Measurements from ENCODE around the gene HUWE1. TPM values are rescaled to one million over a fixed set of nuclear protein-coding genes. Genes with fewer than 3 reads are reported as not detected.

HUWE1 gene
- total and polyA plus RNA-seq, 3 donors from 2014 or later, result 131 to 260 (median 246) TPM

DNA sequence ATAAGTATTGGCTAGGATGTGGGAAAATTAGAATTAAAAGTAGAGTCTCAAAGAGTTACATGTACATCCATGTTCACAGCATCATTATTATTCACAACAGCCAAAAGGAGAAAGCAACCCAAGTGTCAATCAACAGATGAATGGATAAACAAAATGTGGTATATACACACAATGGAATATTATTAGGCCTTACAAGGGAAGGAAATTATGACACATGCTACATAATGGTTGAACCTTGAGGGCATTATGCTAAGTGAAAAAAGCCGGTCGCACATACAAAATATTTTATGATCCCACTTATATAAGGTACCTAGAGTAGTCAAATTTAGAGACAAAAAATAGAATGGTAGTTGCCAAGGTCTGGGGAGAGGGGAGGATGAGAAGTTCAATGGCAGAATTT, 80.1 kb downstream of the HUWE1 start:
- no peak for TF ChIP-seq POLR2A (IDR thresholded peaks at IDR 0.05)
- TF ChIP-seq, protein P1, sequence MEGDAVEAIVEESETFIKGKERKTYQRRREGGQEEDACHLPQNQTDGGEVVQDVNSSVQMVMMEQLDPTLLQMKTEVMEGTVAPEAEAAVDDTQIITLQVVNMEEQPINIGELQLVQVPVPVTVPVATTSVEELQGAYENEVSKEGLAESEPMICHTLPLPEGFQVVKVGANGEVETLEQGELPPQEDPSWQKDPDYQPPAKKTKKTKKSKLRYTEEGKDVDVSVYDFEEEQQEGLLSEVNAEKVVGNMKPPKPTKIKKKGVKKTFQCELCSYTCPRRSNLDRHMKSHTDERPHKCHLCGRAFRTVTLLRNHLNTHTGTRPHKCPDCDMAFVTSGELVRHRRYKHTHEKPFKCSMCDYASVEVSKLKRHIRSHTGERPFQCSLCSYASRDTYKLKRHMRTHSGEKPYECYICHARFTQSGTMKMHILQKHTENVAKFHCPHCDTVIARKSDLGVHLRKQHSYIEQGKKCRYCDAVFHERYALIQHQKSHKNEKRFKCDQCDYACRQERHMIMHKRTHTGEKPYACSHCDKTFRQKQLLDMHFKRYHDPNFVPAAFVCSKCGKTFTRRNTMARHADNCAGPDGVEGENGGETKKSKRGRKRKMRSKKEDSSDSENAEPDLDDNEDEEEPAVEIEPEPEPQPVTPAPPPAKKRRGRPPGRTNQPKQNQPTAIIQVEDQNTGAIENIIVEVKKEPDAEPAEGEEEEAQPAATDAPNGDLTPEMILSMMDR (IDR thresholded peaks at IDR 0.05), result no peak
- H3K4me1 ChIP-seq, result no peaks in the 10 kb centered on the region
- no peaks in the 10 kb centered on the region for H3K36me3 ChIP-seq (ENCODE audit: low read depth, missing control alignments)
- WGBS, 2 donors, result 79 to 90% methylated on average over 2 of the region's 2 CpGs
- H3K27ac ChIP-seq, result no peak overlapping the region
- H3K27me3 ChIP-seq, result no peaks in the 10 kb centered on the region
- DNase-seq, result no peak
- H3K9me3 ChIP-seq, result no peaks in the 10 kb centered on the region
- intact Hi-C loops (cut with DNase I; ENCODE audit: low total_unique reads), result no loop called here
- no peak overlapping the region for H3K4me3 ChIP-seq

DNA sequence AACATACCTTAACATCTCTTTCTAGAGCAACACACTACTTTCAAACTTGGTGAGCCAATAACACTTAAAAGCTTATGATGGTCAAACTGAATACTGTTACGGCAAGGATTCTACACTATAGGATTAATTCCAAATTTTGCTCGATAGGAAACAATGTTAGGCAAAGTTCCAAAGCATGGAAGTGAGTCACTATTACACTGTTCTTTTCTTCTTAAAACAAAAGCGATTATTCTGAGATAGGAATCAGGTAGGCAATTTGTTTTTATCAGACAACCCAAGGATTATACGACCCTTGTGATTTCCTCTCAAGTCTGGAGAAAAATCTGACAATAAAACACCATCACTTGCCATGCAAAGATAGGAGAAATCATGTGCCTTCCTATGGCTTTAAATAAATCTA, 81.5 kb downstream of the HUWE1 start:
- Histone ChIP-seq H3K4me1 (no peaks in the 10 kb centered on the region), H3K27me3 (no peaks in the 10 kb centered on the region), H3K4me3 (no peak overlapping the region), H3K27ac (no peak overlapping the region), H3K9me3 (no peaks in the 10 kb centered on the region), H3K36me3 (ENCODE audit: low read depth, missing control alignments) (no peaks in the 10 kb centered on the region)
- TF ChIP-seq, protein P1 (IDR thresholded peaks at IDR 0.05), result no peak
- no peak for TF ChIP-seq POLR2A (IDR thresholded peaks at IDR 0.05)
- intact Hi-C loops (cut with DNase I; ENCODE audit: low total_unique reads), result no loop called here
- DNase-seq, result no peak
- WGBS, 2 donors, result 47 to 64% methylated on average over 4 of the region's 4 CpGs

DNA sequence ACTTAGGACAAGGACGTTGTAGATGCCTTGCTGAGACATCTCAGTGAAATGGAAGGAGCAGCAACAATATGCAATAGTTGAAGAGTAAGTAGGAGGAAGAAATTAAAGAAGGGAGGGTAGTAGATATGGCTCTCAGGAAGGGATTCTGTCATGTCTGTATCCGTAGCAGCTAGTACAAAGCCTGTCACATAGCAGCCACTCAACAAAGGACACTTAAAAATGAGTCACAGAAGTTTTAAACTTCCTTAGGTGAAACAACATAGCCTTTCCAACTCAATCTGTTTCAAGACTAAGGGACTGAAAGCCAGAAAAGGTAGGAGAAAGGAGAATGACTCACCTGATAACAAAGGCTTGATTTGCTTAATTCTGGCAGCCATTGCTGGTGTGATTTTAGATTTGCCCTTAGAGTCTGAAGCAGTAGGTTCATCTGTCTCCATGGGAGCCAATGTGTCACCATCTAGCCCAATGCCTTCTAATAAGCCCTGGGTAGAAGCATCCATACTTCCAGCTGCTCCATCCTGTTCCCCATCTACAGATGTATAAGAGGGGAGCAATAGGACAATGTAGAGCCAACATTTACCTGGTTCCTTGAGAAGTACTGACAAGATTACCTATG, 86.6 kb downstream of the HUWE1 start:
- no peaks in the 10 kb centered on the region for H3K27me3 ChIP-seq
- no peaks in the 10 kb centered on the region for H3K4me1 ChIP-seq
- no peak overlapping the region for H3K27ac ChIP-seq
- TF ChIP-seq POLR2A (IDR thresholded peaks at IDR 0.05), result no peak
- TF ChIP-seq, protein P1 (IDR thresholded peaks at IDR 0.05), result no peak
- intact Hi-C loops (cut with DNase I; ENCODE audit: low total_unique reads), result no loop called here
- 71 to 77% methylated on average over 1 to 2 of the region's 2 CpGs for WGBS, 2 donors
- no peaks in the 10 kb centered on the region for H3K9me3 ChIP-seq
- H3K36me3 ChIP-seq (ENCODE audit: low read depth, missing control alignments), result no peaks in the 10 kb centered on the region
- H3K4me3 ChIP-seq, result no peak overlapping the region
- DNase-seq, result no peak

DNA sequence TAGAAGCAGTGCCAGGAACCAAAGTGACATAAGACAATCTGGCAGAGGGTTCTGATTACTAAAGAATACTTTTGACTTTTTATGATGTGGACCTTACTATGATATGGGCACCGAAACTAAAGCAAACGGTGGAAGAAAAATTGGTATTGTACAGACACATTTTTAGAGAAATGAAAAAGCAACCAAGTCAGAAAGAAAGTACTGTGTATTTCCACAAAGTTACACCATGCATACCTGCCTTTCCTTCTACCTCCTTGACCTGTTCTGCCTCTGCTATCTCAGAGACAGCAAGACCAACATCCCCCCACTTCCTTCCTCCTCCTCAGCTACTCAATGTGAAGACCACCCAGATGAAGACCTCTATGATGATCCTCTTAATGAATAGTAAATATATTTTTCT, 88.3 kb downstream of the HUWE1 start:
- H3K9me3 ChIP-seq, result no peaks in the 10 kb centered on the region
- DNase-seq, result no peak
- H3K4me1 ChIP-seq, result no peaks in the 10 kb centered on the region
- WGBS, 2 donors, result 62 to 86% methylated on average over 2 of the region's 2 CpGs
- no peaks in the 10 kb centered on the region for H3K27me3 ChIP-seq
- intact Hi-C loops (cut with DNase I; ENCODE audit: low total_unique reads), result no loop called here
- no peaks in the 10 kb centered on the region for H3K36me3 ChIP-seq (ENCODE audit: low read depth, missing control alignments)
- TF ChIP-seq, protein P1 (IDR thresholded peaks at IDR 0.05), result no peak
- no peak for TF ChIP-seq POLR2A (IDR thresholded peaks at IDR 0.05)
- H3K27ac ChIP-seq, result no peak overlapping the region
- no peak overlapping the region for H3K4me3 ChIP-seq

DNA sequence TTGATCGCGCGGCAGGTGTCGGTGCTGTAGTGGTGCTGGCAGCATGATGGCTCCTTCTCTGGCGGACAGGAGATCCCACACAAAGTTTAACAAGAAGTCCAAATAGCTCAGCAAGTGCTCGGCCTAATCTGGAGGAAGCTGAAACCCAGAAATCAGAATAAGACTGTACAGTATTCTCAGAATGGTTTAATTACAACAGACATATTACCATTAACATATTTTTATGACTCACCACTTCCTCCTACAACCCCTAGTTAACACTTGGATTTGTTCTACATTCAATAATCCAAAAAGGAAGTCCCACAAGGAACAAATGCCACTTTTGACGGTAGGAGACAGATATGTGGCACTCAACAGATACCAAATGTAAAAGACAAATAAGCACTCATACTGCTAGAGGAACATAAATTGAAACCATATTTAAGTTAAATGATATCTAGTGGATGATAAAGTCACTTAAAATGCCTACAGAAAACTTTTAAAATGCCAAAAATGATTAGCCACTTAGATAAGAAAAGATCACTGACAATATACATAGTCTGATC, 91.2 kb downstream of the HUWE1 start:
- Histone ChIP-seq H3K27me3 (no peaks in the 10 kb centered on the region), H3K9me3 (no peaks in the 10 kb centered on the region), H3K36me3 (ENCODE audit: low read depth, missing control alignments) (no peaks in the 10 kb centered on the region), H3K27ac (no peak overlapping the region), H3K4me3 (no peak overlapping the region), H3K4me1 (no peaks in the 10 kb centered on the region)
- DNase-seq, result no peak
- TF ChIP-seq POLR2A (IDR thresholded peaks at IDR 0.05), result no peak
- TF ChIP-seq, protein P1 (IDR thresholded peaks at IDR 0.05), result no peak
- intact Hi-C loops (cut with DNase I; ENCODE audit: low total_unique reads), result no loop called here
- 88 to 95% methylated on average over 6 to 7 of the region's 7 CpGs for WGBS, 2 donors

Measured in testis (tissue), 3 donors.